Suppressor macrophage treated with lipopolysaccharide for 1 hour (primary cell): Measurements from ENCODE around the gene ARHGAP18.

Source experiments
- DNase-seq, 3 donors: peaks; one replicate each; pipeline ENCODE4 v3.0.0-alpha.2; 2020 to 2022

The ARHGAP18 gene

GRCh38 chr6:129665555-129665954, 44.4 kb downstream of the ARHGAP18 start:
- no peak for DNase-seq

GRCh38 chr6:129663531-129663930, 46.4 kb downstream of the ARHGAP18 start:
- no peak for DNase-seq

GRCh38 chr6:129662980-129663431, 47.0 kb downstream of the ARHGAP18 start:
- DNase-seq: no peak

- DNase-seq: no peak
Measured at GRCh38 chr6:129662406-129662766, 47.6 kb downstream of the ARHGAP18 start.

- DNase-seq: no peak
Measured at GRCh38 chr6:129661536-129662405, 48.2 kb downstream of the ARHGAP18 start.

- no peak for DNase-seq
Measured at GRCh38 chr6:129660346-129660676, 49.7 kb downstream of the ARHGAP18 start.

- no peak for DNase-seq
Measured at GRCh38 chr6:129659590-129660345, 50.2 kb downstream of the ARHGAP18 start.

GRCh38 chr6:129659167-129659566, 50.8 kb downstream of the ARHGAP18 start:
- DNase-seq: no peak

- DNase-seq: peak; percentile 25 to 46 (median 38)
Measured at GRCh38 chr6:129657483-129657882, 52.5 kb downstream of the ARHGAP18 start.

GRCh38 chr6:129655334-129655733, 54.6 kb downstream of the ARHGAP18 start:
- DNase-seq: no peak

GRCh38 chr6:129653746-129654145, 56.2 kb downstream of the ARHGAP18 start:
- no peak for DNase-seq

GRCh38 chr6:129653229-129653628, 56.7 kb downstream of the ARHGAP18 start:
- no peak for DNase-seq

GRCh38 chr6:129651291-129651691, 58.7 kb downstream of the ARHGAP18 start:
- no peak for DNase-seq

- DNase-seq: no peak
Measured at GRCh38 chr6:129648819-129649491, 61.0 kb downstream of the ARHGAP18 start.

- no peak for DNase-seq
Measured at GRCh38 chr6:129647044-129647443, 62.9 kb downstream of the ARHGAP18 start.

- no peak for DNase-seq
Measured at GRCh38 chr6:129646642-129647041, 63.3 kb downstream of the ARHGAP18 start.

- DNase-seq: no peak
Measured at GRCh38 chr6:129645830-129646579, 64.0 kb downstream of the ARHGAP18 start.

GRCh38 chr6:129645106-129645829, 64.7 kb downstream of the ARHGAP18 start:
- peak; percentile 30 to 64 (median 55) for DNase-seq

- DNase-seq: no peak
Measured at GRCh38 chr6:129644567-129645015, 65.4 kb downstream of the ARHGAP18 start.

GRCh38 chr6:129643968-129644367, 66.0 kb downstream of the ARHGAP18 start:
- DNase-seq: no peak

GRCh38 chr6:129643176-129643575, 66.8 kb downstream of the ARHGAP18 start:
- DNase-seq: peak; percentile 62 to 68 (median 68)

- DNase-seq: no peak
Measured at GRCh38 chr6:129642322-129642721, 67.7 kb downstream of the ARHGAP18 start.
